AG09309 (cell line): ENCODE measurements around the gene MECP2.

Experiments
- DNase-seq: peaks from one replicate; pipeline ENCODE4 v3.0.0-alpha.2; 2010; ENCODE audit warnings: low read depth
- H3K4me3 ChIP-seq: 2 replicates; pipeline ENCODE4 v1.5.1; 2011; ENCODE audit warnings: mild to moderate bottlenecking, low read depth, low read length, moderate library complexity; ENCODE audit not compliant: control insufficient read depth
- TF ChIP-seq, protein P1 (sequence below): IDR thresholded peaks from 2 replicates; pipeline ENCODE4 v1.5.1; 2011; ENCODE audit warnings: mild to moderate bottlenecking, low read depth, low read length, inconsistent platforms; ENCODE audit not compliant: insufficient read depth, control insufficient read depth; ENCODE audit errors: missing control alignments

MECP2 gene

DNA sequence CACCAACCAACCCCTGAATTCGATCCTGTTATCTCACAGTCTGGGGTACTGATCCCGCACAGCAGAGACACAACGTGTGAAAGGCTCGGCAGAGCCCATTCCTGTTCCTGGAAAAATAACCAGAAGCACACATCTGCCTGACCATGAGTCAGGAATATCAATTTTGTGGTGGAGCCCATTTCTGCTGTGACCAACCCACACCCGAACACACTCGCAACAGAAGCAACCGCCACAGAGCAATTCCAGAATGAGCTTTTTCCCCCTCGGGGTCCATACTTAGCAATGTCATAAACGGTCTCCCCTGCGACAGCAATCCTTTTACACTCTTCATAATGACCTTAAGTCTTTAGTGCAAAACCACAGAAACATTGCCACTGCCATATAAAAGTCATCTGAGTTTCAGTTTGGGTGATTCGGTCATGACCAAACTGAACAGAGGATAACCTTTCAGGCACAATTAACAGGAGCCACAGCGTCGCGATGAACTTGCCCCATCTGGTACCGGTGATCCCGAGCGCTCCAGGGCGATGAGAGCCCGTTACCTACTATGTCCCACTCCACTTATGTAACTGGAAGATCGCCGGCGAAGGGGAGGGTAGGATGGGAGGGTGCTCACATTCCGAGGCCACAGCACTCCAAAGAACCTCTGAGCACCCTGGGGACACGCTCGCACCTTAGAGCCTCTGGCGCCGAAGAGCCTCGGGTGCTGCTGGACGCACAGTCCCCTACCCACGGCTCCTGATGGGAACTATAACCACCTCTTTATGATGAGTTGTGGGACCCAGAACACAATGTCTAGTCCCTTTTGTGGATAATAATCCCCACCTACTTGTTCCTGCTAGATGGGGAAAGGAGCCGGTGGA is 1.1 kb downstream of the MECP2 start:
- no peak for DNase-seq
- TF ChIP-seq, protein P1, sequence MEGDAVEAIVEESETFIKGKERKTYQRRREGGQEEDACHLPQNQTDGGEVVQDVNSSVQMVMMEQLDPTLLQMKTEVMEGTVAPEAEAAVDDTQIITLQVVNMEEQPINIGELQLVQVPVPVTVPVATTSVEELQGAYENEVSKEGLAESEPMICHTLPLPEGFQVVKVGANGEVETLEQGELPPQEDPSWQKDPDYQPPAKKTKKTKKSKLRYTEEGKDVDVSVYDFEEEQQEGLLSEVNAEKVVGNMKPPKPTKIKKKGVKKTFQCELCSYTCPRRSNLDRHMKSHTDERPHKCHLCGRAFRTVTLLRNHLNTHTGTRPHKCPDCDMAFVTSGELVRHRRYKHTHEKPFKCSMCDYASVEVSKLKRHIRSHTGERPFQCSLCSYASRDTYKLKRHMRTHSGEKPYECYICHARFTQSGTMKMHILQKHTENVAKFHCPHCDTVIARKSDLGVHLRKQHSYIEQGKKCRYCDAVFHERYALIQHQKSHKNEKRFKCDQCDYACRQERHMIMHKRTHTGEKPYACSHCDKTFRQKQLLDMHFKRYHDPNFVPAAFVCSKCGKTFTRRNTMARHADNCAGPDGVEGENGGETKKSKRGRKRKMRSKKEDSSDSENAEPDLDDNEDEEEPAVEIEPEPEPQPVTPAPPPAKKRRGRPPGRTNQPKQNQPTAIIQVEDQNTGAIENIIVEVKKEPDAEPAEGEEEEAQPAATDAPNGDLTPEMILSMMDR: no peak
- peak overlapping the region; percentile 50 for H3K4me3 ChIP-seq

DNA sequence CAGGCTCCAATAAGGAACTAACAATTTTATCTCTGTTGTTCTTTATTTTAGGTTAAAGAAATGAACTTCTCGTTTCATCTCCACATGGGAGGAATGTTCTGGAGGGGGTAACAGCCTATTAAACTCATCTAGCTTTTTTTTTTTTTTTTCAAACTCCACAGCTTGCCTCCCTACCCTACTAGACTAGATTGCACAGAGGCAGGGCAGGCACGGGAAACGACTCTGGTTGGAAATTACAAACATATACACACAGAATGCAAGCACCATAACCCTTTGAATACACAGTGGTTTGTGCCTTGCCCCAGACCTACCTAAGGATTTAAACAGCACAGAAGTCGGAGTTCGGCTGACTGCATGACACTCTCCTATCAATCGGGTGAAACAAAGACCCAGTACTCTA is 2.7 kb downstream of the MECP2 start:
- no peak for DNase-seq
- no peak overlapping the region for H3K4me3 ChIP-seq
- TF ChIP-seq, protein P1: no peak

DNA sequence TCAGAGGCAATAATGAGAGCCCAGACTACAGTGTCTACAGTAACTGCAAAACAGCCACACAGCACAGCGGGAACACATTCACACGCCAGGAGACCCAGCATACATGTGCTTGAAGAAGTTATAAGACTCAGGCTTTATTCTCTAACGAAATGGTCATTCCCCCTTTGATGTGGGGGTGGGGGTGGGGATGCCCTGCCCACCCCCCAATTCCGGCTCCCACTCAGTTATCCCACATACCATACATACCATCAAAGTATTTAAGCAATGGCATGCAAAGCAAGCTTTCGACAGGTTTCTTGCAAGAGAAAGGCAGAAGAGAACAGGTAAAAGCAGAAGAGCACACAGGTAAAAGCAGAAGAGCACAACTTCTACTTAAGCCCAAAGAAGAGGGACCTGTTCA is 3.6 kb downstream of the MECP2 start:
- TF ChIP-seq, protein P1: no peak
- DNase-seq: no peak
- no peak overlapping the region for H3K4me3 ChIP-seq

DNA sequence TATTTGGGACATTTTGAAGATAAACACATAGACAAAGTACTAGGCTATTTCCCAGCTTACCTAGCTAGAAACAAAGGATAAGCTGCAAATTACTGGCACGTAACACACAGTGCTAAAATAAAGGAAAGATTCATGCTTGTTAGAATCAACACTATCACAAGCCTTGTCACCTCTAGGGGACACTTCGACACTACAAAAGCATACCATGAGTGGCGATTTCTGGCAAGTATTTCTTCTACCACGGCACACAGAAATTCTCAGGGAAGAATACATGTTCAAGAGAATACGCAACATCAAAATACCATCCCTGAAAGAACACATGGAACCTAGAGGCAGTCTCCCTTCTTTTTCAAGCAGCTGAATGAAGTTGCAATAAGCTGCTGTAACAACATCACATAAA is 5.1 kb downstream of the MECP2 start:
- TF ChIP-seq, protein P1: no peak
- no peak overlapping the region for H3K4me3 ChIP-seq
- no peak for DNase-seq

DNA sequence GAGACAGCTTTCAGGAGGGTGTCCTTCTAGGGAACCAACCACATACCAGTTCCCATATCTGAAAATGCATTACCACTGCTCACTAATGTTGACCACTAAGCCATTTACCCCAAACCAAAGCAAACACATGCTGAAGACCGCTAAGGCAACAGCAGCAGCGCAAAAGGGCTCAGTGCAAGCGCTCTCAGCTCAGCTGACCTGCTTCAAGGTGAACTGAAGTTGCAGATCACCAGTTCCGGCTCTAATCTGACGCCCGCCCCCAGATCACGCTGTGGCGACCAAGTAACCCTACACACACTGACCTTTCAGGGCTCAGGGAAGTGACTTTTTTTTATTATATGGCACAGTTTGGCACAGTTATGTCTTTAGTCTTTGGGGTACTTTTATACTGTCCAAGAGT is 5.8 kb downstream of the MECP2 start:
- DNase-seq: no peak
- TF ChIP-seq, protein P1: no peak

DNA sequence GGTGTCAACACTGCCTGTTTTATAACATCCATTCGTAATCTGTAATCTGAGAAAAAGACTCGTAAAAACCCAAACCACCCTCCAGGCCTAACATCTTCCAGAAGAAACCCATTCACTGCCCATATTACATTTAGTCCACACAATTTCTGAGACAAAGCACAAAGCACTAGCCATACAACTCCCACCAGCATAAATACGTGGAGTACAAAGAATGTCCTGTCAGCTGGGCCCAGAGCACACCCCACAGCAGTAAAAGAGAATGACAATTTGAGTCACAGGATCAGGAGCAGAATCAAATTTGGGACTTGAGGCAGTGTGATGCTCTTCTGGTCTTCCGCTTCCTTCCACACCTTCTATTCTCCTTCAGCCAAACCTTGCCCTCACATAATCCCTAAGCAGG is 6.8 kb downstream of the MECP2 start:
- no peak for DNase-seq
- no peak overlapping the region for H3K4me3 ChIP-seq
- TF ChIP-seq, protein P1: no peak

More for the DNA sequence above, 5.8 kb downstream of the MECP2 start:
- H3K4me3 ChIP-seq: no peak overlapping the region
